NCI-H524 treated with DMSO at 0.1 percent for 48 hours (cell line): ENCODE measurements around the gene GPR158.

Experiments used
- DNase-seq: peaks from one replicate; lab custom pipeline; 2025; lab: John Stamatoyannopoulos, UW

Gene GPR158

DNA sequence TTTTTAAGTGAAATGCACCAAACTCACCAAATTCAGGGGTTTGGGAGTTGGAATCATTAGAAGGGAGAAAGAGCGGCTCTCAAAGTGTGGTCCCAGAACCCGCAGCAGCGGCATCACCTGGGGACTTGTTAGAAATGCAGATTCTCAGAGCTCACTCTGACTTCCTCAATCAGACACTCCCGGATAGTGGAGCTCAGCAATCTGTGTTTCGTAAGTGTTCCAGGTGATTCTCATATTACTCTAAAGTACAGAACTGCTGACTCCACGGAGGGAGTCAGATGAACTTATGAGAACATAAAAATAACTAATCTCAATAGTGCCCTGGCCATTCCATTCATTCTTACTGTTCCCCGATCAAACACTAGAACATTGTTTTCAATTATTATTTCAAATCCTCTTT is 400.5 kb downstream of the GPR158 start:
- no peak for DNase-seq

DNA sequence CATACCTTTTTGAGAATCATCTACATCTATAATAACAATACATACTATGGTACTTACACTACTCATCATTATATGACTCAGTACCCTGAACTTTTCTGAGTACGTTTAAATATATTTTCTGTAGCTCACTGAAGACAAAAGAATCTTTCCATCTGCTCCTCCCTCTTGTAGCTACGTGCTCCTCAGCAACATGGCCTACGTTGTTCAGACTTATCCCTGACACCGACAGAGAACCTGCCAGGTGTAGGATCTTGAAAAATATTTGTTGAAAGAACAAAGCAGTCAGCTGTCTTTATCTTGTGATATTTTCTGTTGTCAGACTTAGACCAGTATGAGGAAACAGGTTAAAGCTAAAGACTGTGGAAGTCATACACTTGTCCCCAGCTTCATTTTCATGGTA is 403.3 kb downstream of the GPR158 start:
- DNase-seq: no peak

DNA sequence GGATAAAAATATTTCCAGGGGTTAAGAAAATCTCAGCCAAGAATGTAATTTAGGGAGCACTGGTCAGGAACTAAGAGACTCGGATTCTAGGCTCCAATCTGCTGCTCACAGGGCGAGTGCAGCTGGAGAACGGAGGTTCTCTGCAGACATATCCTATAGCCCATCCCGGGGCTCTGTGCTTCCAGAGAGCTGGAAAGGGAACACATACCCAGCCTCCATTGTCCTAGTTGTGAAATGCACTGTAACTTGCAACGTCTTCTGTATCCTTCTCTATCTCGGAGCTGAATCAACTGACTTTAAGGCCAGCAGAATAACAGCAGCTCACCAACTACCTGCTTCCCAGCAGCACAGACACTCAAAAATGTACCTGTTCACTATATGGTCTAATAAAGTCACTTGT is 408.2 kb downstream of the GPR158 start:
- DNase-seq: no peak

DNA sequence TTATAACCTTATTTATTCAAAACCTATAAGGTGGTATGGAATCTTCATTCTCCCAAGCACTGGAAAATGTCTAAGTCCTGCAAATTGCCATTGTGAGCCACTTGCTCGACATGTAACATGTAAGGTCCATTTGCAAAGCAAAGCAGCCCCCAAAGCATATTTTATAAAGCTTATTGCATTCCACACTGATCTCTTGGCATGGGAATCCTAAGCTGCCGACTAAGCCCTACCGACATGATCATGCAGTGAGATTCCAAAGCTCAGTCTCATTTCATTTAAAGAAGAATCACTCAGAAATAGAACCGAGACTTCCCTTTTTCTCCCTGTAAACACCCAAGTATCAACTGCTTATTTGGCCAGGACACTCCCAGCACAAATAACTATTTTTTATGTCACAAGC is 425.9 kb downstream of the GPR158 start:
- no peak for DNase-seq

DNA sequence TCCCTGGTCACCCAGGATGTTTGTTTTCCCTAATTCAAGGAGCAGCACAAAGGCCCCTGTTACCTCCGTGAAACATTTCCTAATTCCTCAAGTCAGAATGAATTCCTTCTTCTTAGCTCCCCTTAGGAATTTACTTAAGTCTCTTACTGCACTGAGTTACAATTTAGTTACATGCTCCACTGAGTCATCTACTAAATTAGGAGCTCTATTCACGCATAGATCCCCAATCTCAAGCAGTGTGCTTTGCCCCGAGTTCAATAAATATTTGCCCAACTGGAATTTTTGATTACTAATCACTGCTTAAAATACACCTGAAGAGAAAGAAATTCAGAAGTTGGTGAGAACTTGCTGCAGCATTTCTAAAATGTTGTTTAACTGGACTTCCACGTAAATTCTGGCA is 429.8 kb downstream of the GPR158 start:
- DNase-seq: no peak

DNA sequence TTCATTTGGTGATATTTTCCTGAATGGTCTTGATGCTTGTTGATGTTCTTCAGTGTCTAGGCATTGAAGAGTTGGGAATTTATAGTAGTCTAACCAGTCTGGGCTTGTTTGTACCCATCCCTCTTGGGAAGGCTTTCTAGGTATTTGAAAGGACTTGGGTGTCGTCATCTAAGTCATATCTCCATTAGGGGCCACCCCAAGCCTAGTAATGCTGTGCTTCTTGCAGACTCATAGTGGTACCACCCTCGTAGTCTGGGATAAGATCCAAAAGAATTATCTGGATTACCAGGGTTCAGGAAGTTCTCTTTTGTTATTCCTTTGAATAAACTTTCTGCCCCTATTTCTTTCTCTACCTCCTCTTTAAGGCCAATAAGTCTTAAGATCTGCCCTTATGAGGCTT is 439.9 kb downstream of the GPR158 start:
- no peak for DNase-seq

DNA sequence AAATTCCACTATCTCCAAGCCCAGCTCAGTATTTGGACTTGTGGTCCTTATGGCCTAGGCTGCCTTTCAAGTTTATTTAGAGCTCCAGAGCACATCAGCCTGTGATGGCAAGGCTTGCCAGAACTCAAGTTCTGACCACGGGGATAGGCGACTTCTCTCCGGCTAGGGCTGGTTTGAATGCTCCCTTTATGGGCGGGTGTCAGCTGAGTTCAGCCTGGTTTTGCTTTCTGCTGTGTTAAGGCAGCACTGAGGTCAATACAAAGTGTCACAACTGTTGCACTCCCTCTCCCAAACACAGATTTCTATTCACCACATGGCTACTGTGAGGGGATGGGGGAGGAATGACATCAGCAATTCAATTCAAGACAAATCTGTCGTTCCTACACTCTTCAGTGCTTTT is 441.1 kb downstream of the GPR158 start:
- no peak for DNase-seq

DNA sequence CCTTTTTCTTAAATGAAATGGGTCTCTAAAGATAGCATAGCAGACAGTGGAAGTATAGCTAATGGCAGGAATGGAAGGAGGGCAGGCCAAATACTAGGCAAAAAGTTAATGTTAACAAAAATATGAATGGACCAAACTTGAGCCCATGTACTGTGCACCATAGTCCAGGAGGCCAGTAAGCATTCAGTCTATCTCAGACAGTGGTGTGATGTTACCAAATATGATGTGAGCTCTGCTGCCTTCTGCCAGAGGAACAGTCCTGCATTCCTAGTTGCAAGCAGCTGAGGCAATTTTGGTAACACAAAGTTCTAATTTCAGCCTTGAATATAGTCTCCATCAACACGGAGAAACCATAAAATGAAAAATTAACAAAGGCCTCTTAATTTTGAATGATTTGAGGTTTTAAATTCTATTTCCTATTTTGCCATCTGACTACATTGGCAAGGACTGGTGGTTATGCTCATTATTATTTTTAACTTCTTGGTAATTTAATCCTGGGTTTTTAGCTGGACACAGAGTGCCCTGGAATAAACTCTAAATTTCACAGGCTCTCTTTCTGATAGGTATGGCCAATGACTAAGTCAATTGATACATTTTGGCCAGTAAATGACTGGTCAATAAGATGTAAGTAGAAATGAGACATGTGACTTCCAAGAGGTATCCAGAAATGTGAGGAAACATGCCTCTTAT is 442.2 kb downstream of the GPR158 start:
- no peak for DNase-seq

DNA sequence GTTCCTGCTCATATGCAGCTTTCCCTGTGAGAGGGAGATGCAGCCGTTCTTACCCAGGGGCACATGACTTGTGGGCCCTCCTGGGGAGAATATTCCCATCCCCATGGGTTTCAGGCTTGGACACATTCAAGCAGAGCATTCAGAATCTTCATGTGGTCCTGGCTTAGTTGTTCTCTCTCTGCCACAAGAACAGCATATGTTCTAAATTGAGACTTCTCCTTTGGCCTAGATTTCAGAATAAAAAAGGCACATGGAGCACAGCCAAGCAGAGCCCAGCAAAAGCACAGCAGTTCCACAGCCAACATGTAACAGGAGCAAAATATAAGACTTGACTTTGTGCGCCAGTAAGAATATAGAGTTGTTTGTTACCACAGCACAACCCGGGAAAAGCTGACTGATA is 452.8 kb downstream of the GPR158 start:
- no peak for DNase-seq

DNA sequence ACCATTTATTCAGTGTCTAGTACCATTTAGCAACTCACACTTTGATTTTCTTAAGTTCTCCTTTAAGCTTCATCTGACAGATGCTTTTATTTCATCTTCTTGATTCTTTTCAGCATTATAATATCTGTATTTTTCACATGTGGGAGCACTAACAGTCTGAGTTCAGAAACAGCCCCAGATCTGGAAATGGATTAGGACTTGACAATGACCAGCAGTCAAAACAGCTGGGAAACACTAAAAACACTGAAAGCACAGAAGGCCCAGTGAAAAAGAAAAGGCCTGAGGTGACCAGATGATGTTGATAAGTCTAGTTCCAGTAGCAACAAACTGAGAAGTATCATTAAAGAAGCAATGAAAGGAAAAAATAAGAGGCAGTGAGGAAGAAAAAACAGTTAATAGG is 454.5 kb downstream of the GPR158 start:
- no peak for DNase-seq

DNA sequence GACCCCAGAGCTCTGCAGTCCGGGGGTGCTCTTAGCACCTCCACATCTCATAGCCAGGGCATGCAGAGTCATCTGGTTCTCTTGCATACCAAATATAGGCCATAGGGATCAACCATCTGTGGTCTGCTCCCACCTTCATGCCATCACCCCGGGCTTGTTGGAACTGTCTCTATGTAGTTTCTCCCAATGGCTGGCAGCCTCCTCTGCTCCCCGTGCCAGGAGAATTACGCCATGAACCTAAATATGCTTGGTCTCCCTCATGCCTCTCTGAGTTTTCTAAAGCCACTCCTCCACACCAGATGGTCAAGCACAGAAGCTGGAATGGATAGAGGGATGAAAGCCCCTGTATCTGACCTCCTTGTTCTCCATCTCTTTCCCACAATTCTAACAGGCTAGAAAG is 456.7 kb downstream of the GPR158 start:
- no peak for DNase-seq

DNA sequence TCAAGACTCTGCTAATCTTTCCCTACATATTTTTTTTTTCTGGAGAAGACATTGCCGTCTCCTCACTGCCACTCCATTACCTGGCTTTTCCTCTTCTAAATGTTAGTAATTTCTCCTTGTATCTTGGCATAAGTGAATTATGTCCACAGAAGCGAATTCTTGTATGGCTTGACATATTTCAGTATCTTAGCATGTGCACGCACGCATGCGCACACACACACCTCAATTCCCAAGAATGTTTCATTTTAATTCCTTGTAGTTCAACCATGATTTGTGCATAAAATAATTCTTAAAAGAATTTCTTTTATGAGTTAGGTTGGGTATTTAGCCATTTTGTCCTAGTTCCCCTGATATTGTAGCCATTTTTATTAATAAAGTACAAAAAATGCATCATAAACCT is 458.0 kb downstream of the GPR158 start:
- no peak for DNase-seq

DNA sequence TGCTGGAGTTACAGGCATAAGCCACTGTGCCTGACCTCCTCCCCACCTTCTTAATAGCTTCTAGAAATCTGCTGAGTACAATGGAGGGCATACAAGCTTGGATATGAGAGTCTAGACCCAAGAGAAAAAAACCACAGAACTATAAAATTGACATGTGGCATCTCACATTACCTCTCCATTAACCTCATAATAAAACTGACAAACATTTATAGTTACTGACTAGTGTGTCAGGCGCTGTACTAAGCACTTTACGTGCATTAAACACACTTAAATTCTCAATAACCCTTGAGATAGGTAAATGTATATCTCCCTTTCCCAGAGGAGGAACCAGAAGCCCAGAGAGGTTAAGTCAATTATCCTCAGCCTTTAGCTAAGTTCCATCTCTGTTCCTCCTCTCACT is 458.7 kb downstream of the GPR158 start:
- DNase-seq: no peak

DNA sequence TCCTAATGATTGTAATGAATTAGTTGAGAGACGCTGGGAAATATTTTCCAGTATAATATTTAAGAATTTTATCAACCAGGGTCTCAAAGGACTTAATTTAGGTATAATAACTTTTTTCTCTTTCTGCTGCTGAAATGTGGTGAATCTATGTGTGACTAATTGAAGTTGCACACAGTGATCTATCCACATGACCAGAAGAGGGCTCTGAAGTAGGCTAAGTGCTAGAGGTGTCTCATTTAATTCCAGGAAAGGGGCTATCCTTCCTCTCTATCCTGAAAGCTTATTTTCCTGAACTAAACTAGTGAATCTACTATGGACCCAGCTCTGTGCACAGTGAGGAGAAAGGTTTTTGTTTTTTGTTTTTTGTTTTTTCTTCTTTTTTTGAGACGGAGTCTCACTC is 464.8 kb downstream of the GPR158 start:
- no peak for DNase-seq

DNA sequence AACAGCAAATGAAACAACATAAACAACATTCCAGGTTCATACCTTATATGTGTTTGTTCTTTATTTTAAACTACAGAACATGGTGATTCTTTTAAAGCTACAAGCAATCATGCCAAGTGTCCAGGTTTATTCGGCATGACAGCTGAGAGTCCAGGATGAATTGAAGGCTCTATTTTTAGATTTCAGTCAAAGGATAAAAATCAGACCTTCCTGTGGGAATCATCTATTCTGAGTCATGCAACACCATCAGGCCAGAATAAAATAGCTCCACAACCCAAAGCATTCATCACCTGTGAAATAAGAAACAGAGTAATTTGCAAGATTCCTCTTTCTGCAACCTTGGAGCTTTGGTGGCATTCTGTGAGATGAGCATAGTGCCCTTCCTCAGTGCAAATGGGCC is 466.8 kb downstream of the GPR158 start:
- no peak for DNase-seq

DNA sequence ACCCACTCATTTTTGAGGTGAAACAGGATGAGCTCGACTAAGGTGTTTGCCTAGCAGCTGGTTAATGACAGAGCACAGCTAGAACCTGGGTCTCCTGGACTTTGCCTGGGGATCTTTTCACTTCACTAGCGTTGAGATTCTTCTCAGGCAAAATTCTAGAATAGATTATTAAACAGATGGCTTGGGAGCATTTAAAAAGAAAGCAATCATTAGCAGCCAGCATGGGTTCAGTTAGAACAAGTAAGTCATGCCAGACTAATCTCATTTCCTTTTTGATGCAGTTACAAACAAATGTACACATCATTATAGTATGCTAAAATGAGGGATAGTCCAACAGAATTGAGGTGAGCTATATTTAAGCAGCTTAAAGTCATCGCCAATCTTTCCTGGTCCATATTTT is 467.9 kb downstream of the GPR158 start:
- DNase-seq: no peak

DNA sequence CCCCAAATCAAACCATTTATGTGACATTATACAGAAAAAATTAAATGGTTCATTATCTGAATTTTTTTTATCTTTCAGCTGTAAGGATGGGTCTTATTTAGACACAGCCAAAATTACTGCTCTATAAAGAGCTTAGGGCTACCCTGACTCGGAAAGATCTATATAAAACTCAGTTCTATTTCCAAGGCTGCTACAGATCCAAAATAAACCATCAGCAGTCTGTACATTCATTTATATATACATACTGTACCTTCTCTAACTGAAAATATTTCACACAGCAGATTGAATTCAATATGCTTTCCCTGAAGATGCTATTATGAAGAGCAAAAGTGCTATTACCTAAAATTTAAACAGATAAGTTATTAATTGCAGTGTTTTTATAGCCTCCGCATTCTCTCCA is 471.6 kb downstream of the GPR158 start:
- no peak for DNase-seq

DNA sequence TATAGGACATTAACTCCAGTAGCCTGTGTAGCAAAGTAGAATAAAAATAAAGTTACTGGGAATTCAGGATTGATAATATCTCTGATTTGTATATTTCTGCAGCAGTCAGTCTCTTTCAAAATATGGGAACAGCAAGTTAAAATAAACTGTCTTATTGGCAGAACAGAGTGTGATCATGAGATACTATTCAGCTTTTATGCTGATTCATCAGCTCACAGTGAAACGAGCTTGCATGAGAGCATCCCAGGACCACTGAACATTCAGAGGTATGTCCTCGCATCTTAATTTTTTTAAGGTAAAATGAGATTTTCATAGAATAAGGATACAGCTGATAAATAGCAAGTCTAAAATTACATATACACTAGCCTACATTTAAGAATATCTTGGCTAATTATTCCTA is 476.7 kb downstream of the GPR158 start:
- no peak for DNase-seq
